HG03378 (cell line): ENCODE measurements around the gene MISP.
"Not testable (repeated sequence)": the region's sequence is repeated elsewhere in the genome, so short reads cannot be mapped to it uniquely, and the experiment has no call there.

ENCODE experiments used
- ATAC-seq: cut with Tn5 transposase; IDR thresholded peaks from one replicate; pipeline ENCODE4 v1.9.1; 2021; ENCODE audit warnings: mild to moderate bottlenecking, moderate library complexity; ENCODE audit not compliant: unreplicated experiment

Gene MISP, protein sequence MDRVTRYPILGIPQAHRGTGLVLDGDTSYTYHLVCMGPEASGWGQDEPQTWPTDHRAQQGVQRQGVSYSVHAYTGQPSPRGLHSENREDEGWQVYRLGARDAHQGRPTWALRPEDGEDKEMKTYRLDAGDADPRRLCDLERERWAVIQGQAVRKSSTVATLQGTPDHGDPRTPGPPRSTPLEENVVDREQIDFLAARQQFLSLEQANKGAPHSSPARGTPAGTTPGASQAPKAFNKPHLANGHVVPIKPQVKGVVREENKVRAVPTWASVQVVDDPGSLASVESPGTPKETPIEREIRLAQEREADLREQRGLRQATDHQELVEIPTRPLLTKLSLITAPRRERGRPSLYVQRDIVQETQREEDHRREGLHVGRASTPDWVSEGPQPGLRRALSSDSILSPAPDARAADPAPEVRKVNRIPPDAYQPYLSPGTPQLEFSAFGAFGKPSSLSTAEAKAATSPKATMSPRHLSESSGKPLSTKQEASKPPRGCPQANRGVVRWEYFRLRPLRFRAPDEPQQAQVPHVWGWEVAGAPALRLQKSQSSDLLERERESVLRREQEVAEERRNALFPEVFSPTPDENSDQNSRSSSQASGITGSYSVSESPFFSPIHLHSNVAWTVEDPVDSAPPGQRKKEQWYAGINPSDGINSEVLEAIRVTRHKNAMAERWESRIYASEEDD

DNA sequence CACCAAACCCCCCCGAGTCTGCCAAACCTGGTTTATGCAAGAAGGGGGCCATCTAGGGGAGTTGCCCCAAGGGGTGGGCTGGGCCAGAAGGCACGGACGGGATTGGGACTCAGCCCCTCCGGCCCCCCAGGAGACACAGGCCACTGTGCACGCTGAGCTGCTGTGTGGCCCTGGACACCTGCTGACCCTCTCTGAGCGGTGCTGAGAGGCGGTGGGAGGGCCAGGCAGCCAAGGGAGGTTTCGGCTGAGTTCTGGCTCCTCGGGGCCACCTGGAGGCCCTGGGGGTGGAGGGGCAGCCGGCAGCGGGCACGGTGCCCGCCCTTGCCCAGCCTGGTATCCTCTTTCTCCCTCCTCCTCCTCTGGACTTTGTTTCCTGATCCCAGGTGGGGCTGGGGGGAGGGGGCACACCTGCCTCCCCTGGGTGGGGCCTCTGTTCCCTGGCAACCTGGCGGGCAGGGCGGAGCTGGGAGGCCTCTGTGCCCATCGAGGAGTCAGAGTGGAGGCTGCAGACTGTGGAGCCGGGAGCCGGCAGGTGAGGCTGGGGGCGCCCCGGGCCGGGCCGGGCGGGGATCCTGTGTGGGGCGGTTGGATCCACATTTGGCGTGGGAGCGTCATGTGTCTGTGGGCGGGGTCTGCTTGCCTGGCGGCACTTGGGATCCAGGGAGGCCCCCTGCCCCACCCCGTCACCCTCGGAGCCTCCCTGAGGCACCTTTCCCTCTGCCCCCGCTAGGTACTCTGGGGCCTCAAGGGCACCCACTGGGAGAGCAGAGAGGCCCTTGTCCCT lies at the start of gene MISP:
MISP (plus strand) TSS at position 473 of the 784 bp plus-strand sequence. CDS start 5,835 bp downstream, outside the sequence.
- no peak for ATAC-seq

DNA sequence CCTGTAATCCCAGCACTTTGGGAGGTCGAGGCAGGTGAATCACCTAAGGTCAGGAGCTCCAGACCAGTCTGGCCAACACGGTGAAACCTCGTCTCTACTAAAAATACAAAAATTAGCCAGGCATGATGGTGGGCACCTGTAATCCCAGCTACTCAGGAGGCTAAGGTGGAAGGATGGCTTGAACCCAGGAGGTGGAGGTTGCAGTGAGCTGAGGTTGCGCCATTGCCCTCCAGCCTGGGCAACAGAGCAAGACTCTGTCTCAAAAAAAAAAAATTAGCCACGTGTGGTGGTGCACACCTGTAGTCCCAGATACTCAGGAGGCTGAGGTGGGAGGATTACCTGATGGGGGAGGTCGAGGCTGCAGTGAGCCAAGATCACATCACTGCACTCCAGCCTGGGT lies 48.1 kb upstream of the MISP start:
- not testable (repeated sequence) for ATAC-seq

DNA sequence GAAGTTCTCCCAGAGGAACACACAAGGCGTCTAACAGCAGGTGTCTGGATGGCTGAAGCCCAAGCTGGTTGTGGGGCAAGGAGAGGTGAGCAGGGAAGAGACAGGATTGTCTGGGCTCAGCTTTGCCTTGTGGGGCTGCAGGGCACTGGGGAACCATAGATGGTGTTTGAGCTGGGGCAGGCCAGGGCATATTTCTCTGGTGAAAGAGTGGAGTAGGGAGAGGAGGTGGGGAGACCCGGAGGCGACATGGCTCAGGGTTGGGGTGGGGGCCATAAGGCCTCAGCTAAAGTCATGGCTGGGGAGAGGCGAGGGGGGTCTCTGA lies 47.6 kb upstream of the MISP start:
- no peak for ATAC-seq

DNA sequence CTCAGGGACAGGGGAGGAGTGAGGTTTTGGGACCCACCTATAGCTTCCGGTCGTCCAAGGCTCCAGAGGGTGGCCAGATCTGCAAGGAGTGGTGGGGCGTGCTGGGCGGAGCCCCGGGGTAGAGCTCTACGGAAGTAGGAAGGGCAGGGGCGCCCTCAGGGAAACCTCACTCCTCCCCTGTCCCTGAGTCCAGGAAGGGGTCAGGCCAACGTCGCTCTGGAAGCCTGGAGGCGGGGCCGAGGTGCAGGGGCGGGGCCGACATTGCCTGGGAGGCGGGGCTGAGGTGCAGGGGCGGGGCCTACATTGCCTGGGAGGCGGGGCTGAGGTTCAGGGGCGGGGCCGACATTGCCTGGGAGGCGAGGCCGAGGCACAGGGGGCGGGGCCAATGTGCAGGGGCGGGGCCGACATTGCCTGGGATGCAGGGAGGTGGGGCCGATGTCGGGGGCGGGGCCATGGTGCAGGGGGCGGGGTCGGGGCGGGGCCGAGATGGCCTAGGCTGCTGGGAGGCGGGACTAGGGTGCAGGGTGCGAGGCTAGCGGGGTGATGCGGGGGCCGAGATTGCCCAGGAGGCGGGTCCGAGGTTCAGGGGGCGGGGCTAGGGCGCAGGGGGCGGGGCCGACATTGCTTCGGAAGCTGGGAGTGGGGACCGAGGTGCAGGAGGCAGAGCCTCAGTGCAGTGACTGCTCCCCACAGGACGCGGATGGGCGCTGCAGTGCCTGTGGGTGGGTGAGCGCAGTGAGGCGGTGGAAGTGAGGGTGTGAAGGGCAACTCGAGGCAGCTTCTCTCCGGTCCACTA lies 47.1 kb upstream of the MISP start:
- ATAC-seq = no peak

DNA sequence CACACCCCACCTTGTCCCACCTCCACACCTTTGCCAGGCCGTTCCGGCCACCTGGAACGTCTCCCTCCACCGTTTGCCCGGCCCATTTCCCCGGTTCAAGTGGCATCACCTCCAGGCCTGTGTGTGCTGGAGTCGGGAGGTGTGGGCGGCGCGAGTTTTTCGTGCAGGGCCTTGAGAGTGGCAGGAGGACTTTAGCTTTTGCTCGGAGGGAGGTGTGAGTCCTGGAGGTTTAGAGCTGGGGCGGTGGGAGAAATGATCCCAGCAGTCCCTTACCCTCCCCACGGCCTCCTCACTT lies 46.5 kb upstream of the MISP start:
- no peak for ATAC-seq

DNA sequence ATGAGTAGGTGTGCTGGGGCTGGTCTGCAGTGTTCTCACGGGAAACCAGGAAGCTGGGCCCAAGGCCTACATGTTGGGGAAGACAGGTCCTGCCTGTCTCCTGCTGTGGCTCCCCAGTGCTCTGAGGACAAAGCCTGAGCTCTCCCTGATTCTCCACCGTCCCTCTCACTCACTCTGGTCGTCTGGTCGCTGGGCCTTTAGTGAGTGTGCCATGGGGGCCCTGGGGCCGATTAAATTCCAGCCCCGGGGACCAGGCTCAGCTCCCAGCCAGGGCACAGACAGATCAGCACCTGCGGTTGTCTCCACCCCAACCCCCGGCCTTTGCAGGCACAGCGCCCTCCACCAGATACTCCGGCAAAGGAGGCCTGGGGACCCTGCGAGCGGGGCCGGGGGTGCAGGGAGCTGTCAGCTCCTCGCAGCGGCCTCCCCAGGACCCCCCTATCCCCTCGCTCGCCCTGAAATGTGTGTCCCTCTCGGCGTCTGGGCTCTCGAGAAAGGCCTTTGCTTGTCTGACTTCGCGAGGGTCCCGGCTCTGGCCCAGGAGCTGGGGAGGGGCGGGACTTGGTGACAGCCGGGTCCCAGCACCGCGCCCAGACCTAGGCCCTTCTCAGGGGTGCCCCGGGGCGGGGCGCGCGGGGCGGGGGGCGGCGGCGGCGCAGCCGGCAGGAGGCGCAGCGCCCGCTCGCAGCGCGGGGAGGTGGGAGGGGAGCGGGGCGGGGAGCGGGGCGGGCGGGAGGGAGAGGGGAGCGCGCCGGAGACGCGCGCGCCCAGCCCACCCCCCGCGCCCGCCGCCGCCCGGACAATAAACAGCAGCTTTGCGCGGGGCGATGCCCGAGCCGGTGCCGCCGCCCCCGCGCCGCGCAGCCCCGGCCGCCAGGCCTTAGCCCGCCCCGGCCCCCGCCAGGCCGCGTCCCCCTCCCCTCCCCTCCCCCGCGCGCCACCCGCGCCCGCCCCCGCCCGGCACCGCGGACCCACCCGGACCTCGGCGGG lies 42.5 kb upstream of the MISP start, which contains the start of gene PALM:
PALM (plus strand) TSS at position 782 of the 990 bp plus-strand sequence. CDS start 212 bp downstream, outside the sequence.
- no peak for ATAC-seq

DNA sequence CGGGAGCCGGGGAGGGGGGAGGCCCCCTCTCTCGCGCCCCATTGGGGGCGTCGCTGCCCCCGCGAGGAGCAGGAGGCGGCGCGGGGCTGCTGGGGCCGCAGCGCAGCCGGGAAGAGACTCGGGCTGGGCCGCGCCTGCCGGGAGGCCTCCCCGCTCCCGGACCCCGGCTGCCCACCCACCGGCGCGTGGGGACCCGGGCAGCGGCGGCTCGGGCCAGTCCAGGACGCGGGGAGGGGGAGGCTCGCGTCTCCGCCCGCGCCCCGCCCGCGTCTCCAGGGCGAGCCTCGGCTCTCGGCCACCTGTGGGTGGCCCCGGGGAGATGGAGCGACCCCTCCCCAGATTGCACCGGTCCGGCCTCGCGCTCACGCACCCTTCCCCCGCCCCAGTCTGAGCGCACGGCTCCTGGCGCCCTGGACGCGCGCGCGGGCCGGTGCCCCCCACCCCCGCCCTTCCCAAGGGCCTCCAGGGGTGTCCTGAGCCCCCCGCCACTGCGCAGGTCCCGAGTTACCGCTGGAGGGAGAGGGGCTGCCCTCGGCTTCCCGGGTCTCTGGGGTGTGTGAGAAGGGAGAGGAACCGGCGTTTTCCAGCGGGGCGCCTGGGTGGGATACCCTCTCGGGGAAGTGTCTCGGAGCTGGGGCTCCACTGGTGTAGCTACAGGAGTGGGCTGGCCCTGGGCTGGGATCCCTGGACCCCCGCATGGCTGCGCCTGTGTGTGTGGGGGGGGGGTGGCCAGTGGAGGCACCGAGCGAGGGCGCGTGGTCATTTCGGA lies 41.5 kb upstream of the MISP start:
- no peak for ATAC-seq

DNA sequence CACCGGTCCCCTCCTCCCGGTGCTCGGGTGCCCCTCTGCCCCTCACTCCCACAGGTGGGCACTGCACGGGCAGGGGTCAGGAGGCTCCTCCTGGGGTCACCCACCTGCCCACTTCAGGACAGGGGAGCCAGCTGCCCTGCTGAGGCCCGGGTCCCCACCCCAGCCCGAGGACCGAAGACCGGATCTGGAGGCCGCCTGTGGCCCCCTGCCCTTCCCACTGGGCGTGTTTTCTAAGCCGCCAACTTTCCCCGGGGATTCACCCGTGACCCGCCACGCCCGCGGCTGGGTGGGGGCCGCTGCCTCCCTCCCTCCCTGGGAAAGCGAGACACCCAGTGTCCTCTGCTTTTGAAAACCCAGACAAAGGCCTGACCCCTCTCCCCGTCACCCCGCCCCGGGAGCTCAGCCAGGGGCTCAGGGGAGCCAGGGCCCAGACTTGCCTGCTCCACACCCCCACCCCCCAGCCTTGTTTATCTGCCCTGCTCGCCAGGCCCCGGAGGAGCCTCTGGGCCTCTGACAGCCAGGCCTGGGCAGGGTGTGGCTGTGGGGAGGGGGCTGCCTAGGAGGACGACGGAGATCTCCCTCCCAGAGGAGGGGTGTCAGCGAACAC lies 40.8 kb upstream of the MISP start:
- ATAC-seq = no peak

DNA sequence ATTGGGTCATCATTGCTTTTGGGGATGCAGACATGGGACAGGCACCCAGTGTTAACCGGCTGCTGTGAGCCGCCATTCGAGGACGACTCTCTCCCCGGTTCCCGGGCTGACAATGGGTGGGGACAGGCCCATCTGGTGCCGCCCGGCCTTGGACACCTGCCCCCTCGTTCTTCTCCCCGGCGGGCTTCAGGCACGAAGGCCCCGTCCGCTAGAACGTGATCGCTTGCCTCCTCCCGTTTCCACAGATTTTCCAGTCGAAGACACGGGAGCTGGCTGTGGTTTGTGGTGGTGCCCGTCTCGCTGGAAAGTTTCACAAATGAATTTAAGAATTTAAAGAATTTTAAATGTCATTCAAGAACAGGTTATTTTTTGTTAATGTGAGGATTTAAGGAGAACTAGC lies 40.1 kb upstream of the MISP start:
- ATAC-seq = no peak

DNA sequence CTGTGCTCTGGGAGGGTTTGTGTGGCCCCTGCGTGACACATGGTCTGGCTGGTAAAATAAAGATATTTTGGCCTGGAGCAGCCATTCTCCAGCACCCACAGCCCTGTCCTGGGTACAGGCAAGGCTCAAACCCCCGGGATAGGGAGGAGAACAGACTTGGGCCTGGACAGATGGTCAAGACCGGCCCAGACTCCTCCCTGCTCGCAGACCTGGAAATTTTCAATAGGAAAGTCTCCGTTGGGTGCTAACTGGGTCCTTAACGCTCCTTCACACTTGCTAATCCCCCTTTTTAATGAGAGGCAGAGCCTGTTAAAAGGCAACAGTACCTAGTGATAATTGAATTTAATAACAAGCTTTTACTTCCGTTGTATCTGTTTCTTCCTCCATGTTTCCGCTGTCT lies 39.7 kb upstream of the MISP start:
- ATAC-seq = no peak

DNA sequence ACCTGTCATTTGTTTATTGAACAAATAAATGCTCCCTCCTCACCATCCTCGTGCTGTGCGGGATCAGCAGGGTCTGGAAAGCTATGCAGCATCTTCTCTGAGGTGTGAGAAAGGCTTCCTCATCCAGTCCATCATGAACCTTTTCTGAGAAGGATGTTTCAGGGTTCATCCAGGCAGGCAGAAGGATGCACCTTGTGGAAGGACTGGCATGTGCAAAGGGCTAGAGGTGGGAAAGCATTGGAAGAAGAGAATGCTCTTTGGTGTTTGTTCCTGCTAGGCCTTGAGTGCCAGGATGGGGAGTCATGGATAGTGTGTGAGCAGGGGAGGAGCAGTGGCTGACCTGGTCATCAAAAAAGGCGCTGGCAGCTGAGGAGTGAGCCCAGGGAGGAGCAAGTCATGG lies 35.6 kb upstream of the MISP start:
- ATAC-seq = no peak

DNA sequence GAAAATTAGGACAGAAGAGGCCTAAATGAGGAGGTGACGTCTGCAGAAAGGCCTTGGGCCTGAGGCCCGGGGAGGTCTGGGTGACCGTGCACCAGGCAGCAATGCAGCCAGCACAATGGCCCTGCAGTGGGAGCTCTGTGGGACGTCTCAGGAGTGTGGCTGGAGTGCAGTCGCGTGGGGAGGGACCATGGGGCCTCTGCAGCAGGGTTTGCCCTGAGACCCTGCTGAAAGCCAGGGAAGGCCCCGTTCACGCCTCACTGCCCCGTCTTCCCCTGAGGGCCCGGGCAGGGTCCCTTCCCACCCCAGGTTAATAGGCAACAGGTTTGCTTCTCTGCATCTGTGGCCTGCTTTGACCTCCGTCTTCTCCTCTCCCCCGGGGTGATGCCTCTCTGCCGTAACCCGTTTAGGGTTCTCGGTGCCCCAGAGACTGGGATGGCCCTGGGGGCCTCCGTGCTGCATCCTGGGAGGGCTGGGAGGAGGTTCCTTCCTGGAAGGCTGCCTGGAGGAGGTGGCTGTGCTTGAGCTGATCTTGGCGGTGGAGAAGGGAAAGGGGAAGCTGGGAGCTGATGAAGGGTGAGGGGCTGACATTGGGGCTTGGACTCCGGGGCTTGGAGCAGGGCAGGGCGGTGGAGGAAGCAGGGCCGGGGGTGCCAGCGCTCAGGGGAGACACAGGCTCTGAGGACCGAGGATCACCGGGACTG lies 32.5 kb upstream of the MISP start:
- ATAC-seq = no peak

DNA sequence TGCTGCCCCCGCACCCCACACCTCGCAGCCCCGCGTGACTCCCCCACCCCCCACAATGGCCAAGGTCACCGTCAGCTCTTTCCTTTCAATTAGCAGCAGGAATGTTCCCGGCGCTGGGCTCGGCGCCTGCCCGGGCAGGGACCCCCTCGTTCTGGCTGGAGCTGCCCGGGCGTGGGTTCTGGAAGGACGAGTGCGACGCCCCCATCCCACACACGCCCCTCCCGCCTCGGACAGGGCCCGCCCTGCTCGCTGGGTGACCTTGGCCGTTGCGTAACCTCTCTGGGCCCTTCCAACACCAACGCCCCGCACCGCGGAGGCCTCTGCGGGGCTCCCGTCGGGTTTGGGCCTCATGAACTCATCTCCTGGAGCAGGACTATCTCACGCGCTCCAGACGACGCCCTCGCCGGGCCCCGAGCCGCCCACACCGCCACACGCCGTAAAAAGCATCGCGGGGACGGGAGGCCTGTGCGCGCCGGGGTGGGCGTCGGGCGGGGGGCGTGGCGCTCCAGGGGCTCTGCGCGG lies 31.9 kb upstream of the MISP start:
- no peak for ATAC-seq

DNA sequence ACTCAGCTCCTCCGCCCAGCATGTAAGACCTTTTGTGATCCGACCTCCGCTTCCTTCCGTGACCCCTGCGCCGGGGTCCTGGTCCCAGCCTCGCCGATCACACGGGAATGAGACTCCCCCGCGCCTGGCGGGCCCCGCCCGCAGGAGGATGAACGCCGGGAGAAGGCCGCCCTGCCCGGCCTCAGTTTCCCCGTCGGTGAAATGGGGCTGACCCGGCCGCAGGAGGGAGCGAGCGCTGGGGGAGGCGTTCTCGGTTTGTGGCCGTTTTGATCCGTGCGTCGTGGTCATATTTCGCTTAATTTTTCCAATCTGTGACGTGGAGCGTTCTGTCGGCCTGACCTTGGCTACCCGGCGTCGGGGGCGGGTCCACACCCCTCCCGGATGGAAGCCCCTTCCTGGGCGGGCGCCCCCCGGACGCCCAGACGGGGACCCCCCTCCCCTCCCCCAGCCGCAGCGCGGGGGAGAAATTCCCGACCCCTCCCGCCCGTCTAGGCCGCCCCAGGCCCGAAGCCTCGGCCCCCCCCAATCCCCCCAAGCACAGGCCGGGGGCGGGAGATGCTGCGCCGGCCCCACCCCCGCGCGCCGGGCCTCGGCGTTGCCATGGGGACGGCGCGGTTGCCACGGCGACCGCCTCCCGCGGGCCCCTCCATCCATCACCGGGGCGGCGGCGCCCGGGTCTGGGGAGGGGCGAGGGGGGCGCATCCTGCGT lies 31.1 kb upstream of the MISP start:
- no peak for ATAC-seq

DNA sequence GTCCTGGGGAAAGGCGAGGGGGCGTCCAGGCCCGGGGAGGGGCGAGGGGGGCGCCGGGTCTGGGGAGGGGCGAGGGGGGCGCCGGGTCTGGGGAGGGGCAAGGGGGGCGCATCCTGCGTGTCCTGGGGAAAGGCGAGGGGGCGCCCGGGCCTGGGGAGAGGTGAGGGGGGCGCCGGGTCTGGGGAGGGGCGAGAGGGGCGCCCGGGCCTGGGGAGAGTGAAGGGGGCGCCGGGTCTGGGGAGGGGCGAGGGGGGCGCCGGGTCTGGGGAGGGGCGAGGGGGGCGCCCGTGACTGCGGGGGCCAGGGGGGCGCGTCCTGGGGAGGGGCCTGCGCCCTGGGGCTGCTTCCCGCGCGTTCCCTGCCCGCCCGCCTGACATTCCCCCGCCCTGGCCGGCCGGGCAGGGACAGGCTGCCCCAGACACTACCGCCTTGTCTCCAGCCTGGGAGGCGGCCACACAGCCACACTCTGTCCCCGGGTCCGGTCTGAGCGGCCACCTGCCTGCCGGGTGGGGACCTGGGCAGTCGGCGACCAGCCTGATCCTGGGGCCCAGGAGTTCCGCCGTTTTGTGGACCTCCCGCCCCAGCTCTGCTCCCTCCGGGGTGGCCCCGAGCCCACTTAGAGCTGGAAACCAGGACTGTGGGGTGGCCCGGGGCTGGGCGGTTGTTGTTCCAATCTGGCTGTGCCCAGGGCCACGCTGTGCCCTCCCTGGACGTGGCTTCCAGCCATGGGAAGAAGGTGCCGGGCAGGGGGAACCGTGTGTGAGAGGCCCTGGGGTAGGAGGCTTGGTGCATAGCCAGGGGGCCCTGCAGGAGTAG lies 30.4 kb upstream of the MISP start:
- ATAC-seq = no peak

DNA sequence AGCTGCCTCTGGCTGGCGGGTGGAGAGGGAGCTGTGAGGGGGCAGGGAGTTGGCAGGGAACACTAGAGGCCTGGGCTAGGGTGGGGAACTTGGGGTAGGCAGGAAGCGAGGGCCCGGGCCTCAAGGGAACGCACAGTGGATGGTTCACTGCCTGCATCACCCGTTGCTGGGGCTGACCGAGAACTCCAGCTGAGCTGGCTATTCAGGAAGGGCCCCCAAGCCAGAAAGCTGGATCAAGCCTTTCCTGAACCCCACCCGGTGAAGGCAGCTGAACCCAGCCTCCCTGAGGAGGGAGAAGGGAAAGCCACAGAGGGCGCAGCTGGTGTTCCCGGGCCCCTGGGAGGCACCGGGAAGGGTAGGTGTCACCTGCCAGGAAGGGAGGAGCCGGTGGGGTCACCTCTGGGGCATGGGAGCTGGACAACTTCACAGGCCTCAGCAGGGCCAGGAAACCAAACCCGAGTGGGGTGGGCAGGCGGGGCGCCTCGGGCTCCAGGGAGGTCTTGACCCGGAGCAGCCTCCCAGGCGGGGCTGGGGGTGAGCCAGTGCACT lies 28.3 kb upstream of the MISP start:
- no peak for ATAC-seq
